K562 (cell line): ENCODE results near the gene ZFP62. TPM values are rescaled to one million over a fixed set of nuclear protein-coding genes. Genes with fewer than 3 reads are reported as not detected.

Source experiments
- EP400 ChIP-seq: fragments of 450-650 bp; IDR thresholded peaks from 2 replicates; pipeline ENCODE4 v1.6.1; 2017; ENCODE audit warnings: antibody characterized with exemption, mild to moderate bottlenecking, moderate library complexity
- GATAD2B ChIP-seq: fragments of 450-650 bp; IDR thresholded peaks from 2 replicates; pipeline ENCODE4 v1.6.1; 2017; ENCODE audit warnings: mild to moderate bottlenecking, borderline replicate concordance
- ILF3 ChIP-seq: fragments of 450-650 bp; IDR thresholded peaks from 2 replicates; pipeline ENCODE4 v1.6.1; 2018; ENCODE audit warnings: antibody characterized with exemption, mild to moderate bottlenecking, moderate library complexity, borderline replicate concordance
- NFRKB ChIP-seq: fragments of 450-650 bp; IDR thresholded peaks from 2 replicates; pipeline ENCODE4 v1.6.1; 2016; ENCODE audit warnings: low read depth
- POU5F1 ChIP-seq: fragments of 150-350 bp; IDR thresholded peaks from 2 replicates; pipeline ENCODE4 v1.6.1; 2014; ENCODE audit warnings: borderline replicate concordance, low read length, low read depth, mild to moderate bottlenecking; ENCODE audit not compliant: partially characterized antibody
- SMAD2 ChIP-seq: fragments of 150-350 bp; IDR thresholded peaks from 2 replicates; pipeline ENCODE4 v1.6.1; 2014; ENCODE audit warnings: low read depth, mild to moderate bottlenecking, low read length
- SRSF7 ChIP-seq: fragments of 200-400 bp; formaldehyde crosslinking; optimal IDR thresholded peaks from 2 replicates; pipeline ENCODE3; 2017; ENCODE audit warnings: mild to moderate bottlenecking, low read depth, low read length
- STAG1 ChIP-seq: sonication (generic); formaldehyde crosslinking; IDR thresholded peaks from 2 replicates; pipeline ENCODE4 v1.5.0; 2020; ENCODE audit warnings: missing genetic modification reagents, borderline replicate concordance
- TEAD2 ChIP-seq: fragments of 450-650 bp; IDR thresholded peaks from 2 replicates; pipeline ENCODE4 v1.6.1; 2016; ENCODE audit warnings: missing genetic modification characterization, control low read depth, missing compliant biosample characterization
- ZBTB17 ChIP-seq: fragments of 450-650 bp; formaldehyde crosslinking; IDR thresholded peaks from 2 replicates; pipeline ENCODE4 v1.4.0; 2020; ENCODE audit warnings: mild to moderate bottlenecking
- ZNF12 ChIP-seq: sonication (generic); formaldehyde crosslinking; IDR thresholded peaks from 2 replicates; pipeline ENCODE4 v1.4.0; 2020; ENCODE audit warnings: mild to moderate bottlenecking, missing genetic modification reagents
- ZNF134 ChIP-seq: fragments of 250-450 bp; sonication (Bioruptor Pico); conservative IDR thresholded peaks from 2 replicates; pipeline ENCODE4 v1.4.0; 2020
- ZNF354B ChIP-seq: fragments of 250-450 bp; sonication (Bioruptor Pico); IDR thresholded peaks from 2 replicates; pipeline ENCODE4 v1.4.0; 2020
- polyA plus RNA-seq, 8 experiments: library from polyadenylated mRNA; depleted of rRNA in 4 of 8; stranded (reverse) in 5 of 8; unstranded in 3 of 8; fragments of >200 nt; fragmentation: Nextera tagmentation in 2 of 8; fragmentation: Illumina TruSeq in 1 of 8; extraction: Ambion mirVana in 2 of 8; extraction: Trizol in 1 of 8; gene quantifications; 2 replicates each; pipeline versions ENCODE4 v1.2.1 to v1.2.3, GENCODE V29; 2011 to 2014; ENCODE audit warnings: inconsistent platforms in 1 of 8, missing spikeins in 1 of 8
- total RNA-seq, 7 experiments: library from RNA; depleted of rRNA in 6 of 7; stranded (reverse); fragments of >200 nt in 6 of 7; fragmentation: Illumina TruSeq in 2 of 7; extraction: Trizol in 2 of 7; gene quantifications; 2 replicates each; pipeline versions ENCODE4 v1.2.1 to v1.2.3, GENCODE V29; 2011 to 2021; ENCODE audit warnings: low replicate concordance in 1 of 7
- TF ChIP-seq, protein P1 (sequence below): fragments of 450-650 bp; IDR thresholded peaks from 2 replicates; pipeline ENCODE4 v1.6.1; 2016; ENCODE audit warnings: mild to moderate bottlenecking, moderate library complexity
- TF ChIP-seq, protein P2 (sequence below): fragments of 450-650 bp; IDR thresholded peaks from 2 replicates; pipeline ENCODE4 v1.6.1; 2016; ENCODE audit warnings: mild to moderate bottlenecking

ZFP62 gene
- total and polyA plus RNA-seq, 9 of the 15 experiments (the other 6 are each of a cell fraction or from before 2014, with no cell fraction given), result 12.2 to 37.5 (median 25.0) TPM

DNA sequence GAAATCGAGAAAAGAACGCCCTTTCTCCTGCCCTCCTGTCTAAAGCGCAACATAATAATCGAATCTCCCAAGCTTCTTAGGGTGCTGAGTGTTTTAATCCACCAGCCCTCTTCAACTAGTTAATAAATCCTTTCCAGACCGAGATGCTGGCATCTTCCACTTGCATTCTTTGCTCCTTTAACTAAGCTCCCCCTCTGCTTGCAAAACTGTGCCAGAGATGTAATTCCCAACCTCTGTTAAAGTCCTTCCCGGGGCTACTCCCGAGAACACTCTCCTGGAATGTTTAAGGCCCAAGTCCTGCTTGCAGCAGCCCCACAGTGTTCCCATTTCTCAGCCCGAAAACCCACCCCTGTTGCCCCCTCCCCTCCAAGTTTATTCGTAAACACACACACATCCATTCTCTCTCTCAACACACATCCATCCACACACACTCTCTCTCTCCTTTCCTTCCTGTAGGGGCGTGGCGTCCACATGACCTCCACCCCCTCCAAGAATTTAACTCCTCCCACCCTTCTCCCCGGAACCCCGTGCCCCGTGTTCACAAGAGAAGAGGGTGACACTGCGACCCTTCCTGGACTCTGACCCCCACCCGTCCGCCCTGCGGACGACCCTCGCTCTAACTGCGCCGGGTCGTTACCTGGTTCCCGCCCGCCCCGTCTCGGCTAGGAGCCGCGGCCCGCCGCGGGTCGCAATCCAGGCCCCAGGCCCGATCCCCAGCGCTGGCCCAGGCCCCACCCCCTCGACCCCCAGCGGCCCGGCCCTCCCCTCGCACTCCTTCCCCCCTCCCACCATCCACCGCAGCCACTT lies 51.5 kb downstream of the ZFP62 start (continued):
- TF ChIP-seq ZNF12 (no peak; the same call in 1 of the 2 replicates), NFRKB (0 out of 2 replicates have a peak, but pooled peaks have one; percentile 7), POU5F1 (no peak), ZNF354B (CRISPR knock-in tag) (no peak), STAG1 (CRISPR knock-in tag) (no peak), ZBTB17 (CRISPR knock-in tag) (no peak), EP400 (0 out of 2 replicates have a peak, but pooled peaks have one; percentile 43), ZNF134 (CRISPR knock-in tag) (no peak), GATAD2B (no peak), SRSF7 (no peak), SMAD2 (no peak), TEAD2 (tag) (0 out of 2 replicates have a peak, but pooled peaks have one; percentile 32), ILF3 (no peak)
- TF ChIP-seq, protein P1, sequence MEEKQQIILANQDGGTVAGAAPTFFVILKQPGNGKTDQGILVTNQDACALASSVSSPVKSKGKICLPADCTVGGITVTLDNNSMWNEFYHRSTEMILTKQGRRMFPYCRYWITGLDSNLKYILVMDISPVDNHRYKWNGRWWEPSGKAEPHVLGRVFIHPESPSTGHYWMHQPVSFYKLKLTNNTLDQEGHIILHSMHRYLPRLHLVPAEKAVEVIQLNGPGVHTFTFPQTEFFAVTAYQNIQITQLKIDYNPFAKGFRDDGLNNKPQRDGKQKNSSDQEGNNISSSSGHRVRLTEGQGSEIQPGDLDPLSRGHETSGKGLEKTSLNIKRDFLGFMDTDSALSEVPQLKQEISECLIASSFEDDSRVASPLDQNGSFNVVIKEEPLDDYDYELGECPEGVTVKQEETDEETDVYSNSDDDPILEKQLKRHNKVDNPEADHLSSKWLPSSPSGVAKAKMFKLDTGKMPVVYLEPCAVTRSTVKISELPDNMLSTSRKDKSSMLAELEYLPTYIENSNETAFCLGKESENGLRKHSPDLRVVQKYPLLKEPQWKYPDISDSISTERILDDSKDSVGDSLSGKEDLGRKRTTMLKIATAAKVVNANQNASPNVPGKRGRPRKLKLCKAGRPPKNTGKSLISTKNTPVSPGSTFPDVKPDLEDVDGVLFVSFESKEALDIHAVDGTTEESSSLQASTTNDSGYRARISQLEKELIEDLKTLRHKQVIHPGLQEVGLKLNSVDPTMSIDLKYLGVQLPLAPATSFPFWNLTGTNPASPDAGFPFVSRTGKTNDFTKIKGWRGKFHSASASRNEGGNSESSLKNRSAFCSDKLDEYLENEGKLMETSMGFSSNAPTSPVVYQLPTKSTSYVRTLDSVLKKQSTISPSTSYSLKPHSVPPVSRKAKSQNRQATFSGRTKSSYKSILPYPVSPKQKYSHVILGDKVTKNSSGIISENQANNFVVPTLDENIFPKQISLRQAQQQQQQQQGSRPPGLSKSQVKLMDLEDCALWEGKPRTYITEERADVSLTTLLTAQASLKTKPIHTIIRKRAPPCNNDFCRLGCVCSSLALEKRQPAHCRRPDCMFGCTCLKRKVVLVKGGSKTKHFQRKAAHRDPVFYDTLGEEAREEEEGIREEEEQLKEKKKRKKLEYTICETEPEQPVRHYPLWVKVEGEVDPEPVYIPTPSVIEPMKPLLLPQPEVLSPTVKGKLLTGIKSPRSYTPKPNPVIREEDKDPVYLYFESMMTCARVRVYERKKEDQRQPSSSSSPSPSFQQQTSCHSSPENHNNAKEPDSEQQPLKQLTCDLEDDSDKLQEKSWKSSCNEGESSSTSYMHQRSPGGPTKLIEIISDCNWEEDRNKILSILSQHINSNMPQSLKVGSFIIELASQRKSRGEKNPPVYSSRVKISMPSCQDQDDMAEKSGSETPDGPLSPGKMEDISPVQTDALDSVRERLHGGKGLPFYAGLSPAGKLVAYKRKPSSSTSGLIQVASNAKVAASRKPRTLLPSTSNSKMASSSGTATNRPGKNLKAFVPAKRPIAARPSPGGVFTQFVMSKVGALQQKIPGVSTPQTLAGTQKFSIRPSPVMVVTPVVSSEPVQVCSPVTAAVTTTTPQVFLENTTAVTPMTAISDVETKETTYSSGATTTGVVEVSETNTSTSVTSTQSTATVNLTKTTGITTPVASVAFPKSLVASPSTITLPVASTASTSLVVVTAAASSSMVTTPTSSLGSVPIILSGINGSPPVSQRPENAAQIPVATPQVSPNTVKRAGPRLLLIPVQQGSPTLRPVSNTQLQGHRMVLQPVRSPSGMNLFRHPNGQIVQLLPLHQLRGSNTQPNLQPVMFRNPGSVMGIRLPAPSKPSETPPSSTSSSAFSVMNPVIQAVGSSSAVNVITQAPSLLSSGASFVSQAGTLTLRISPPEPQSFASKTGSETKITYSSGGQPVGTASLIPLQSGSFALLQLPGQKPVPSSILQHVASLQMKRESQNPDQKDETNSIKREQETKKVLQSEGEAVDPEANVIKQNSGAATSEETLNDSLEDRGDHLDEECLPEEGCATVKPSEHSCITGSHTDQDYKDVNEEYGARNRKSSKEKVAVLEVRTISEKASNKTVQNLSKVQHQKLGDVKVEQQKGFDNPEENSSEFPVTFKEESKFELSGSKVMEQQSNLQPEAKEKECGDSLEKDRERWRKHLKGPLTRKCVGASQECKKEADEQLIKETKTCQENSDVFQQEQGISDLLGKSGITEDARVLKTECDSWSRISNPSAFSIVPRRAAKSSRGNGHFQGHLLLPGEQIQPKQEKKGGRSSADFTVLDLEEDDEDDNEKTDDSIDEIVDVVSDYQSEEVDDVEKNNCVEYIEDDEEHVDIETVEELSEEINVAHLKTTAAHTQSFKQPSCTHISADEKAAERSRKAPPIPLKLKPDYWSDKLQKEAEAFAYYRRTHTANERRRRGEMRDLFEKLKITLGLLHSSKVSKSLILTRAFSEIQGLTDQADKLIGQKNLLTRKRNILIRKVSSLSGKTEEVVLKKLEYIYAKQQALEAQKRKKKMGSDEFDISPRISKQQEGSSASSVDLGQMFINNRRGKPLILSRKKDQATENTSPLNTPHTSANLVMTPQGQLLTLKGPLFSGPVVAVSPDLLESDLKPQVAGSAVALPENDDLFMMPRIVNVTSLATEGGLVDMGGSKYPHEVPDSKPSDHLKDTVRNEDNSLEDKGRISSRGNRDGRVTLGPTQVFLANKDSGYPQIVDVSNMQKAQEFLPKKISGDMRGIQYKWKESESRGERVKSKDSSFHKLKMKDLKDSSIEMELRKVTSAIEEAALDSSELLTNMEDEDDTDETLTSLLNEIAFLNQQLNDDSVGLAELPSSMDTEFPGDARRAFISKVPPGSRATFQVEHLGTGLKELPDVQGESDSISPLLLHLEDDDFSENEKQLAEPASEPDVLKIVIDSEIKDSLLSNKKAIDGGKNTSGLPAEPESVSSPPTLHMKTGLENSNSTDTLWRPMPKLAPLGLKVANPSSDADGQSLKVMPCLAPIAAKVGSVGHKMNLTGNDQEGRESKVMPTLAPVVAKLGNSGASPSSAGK, result no peak
- TF ChIP-seq, protein P2, sequence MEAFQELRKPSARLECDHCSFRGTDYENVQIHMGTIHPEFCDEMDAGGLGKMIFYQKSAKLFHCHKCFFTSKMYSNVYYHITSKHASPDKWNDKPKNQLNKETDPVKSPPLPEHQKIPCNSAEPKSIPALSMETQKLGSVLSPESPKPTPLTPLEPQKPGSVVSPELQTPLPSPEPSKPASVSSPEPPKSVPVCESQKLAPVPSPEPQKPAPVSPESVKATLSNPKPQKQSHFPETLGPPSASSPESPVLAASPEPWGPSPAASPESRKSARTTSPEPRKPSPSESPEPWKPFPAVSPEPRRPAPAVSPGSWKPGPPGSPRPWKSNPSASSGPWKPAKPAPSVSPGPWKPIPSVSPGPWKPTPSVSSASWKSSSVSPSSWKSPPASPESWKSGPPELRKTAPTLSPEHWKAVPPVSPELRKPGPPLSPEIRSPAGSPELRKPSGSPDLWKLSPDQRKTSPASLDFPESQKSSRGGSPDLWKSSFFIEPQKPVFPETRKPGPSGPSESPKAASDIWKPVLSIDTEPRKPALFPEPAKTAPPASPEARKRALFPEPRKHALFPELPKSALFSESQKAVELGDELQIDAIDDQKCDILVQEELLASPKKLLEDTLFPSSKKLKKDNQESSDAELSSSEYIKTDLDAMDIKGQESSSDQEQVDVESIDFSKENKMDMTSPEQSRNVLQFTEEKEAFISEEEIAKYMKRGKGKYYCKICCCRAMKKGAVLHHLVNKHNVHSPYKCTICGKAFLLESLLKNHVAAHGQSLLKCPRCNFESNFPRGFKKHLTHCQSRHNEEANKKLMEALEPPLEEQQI, result no peak
